Right atrium auricular region (tissue), 2 donors: ENCODE results near the gene ERC2. TPM values are rescaled to one million over a fixed set of nuclear protein-coding genes. Genes with fewer than 3 reads are reported as not detected.

Experiments used
- DNase-seq: peaks from one replicate; pipeline ENCODE4 v3.0.0-alpha.2; 2019; ENCODE audit warnings: low spot score
- H3K27ac ChIP-seq, 2 donors: fragments of 200-600 bp; sonication (generic); 1 replicate in 1 of 2; 2 replicates in 1 of 2; pipeline ENCODE4 v1.5.1; 2016 to 2019
- H3K27me3 ChIP-seq, 2 donors: fragments of 200-600 bp; sonication (generic); one replicate each; pipeline versions ENCODE4 v1.5.1 to v1.6.0; 2017 to 2019
- H3K36me3 ChIP-seq: fragments of 200-600 bp; sonication (generic); one replicate; pipeline ENCODE4 v1.5.1; 2016
- H3K4me1 ChIP-seq, 2 donors: fragments of 200-600 bp; sonication (generic); one replicate each; pipeline versions ENCODE4 v1.5.1 to v1.6.0; 2017 to 2019
- H3K4me3 ChIP-seq, 2 donors: fragments of 200-600 bp; sonication (generic); 1 replicate in 1 of 2; 2 replicates in 1 of 2; pipeline ENCODE4 v1.5.1; 2017 to 2019; ENCODE audit warnings: mild to moderate bottlenecking in 1 of 2, moderate library complexity in 1 of 2
- H3K9me3 ChIP-seq, 2 donors: fragments of 200-600 bp; sonication (generic); one replicate each; pipeline ENCODE4 v1.5.1; 2019
- total RNA-seq, 2 donors: library from RNA; depleted of rRNA; stranded (reverse); fragments of >200 nt; gene quantifications; one replicate each; pipeline ENCODE4 v1.1.0, GENCODE V29; 2016
- TF ChIP-seq, protein P1 (sequence below), 2 donors: fragments of 200-600 bp; sonication (generic); IDR thresholded peaks; one replicate each; pipeline ENCODE4 v1.5.1; 2019; ENCODE audit warnings: antibody characterized with exemption in 2 of 2

The ERC2 gene
- total RNA-seq, 2 donors from 2014 or later, result 2.9 to 4.0 TPM

DNA sequence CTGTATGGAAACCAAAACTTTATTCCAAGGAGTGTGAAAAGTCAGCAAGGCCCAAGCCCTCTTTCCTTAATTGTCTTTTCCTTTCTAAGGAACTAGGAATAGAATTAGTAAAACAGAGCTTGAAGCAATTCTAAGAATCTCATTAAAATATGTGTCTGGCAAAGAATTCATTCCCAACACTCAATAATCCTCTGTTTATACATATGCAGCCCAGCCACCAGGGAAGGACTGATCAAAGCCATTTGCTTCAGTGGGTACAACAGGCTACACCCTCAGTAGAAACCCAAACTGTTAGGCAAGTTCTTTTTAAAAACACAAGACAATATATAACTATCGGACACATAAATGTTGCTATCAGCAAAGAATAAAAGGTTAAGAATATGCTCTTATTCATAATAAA is 266.9 kb downstream of the ERC2 start:
- Histone ChIP-seq H3K9me3 (no peaks in the 10 kb centered on the region), H3K27me3 (no peaks in the 10 kb centered on the region), H3K36me3 (no peaks in the 10 kb centered on the region), H3K4me1 (no peaks in the 10 kb centered on the region), H3K27ac (no peak overlapping the region), H3K4me3 (no peak overlapping the region)
- TF ChIP-seq, protein P1, sequence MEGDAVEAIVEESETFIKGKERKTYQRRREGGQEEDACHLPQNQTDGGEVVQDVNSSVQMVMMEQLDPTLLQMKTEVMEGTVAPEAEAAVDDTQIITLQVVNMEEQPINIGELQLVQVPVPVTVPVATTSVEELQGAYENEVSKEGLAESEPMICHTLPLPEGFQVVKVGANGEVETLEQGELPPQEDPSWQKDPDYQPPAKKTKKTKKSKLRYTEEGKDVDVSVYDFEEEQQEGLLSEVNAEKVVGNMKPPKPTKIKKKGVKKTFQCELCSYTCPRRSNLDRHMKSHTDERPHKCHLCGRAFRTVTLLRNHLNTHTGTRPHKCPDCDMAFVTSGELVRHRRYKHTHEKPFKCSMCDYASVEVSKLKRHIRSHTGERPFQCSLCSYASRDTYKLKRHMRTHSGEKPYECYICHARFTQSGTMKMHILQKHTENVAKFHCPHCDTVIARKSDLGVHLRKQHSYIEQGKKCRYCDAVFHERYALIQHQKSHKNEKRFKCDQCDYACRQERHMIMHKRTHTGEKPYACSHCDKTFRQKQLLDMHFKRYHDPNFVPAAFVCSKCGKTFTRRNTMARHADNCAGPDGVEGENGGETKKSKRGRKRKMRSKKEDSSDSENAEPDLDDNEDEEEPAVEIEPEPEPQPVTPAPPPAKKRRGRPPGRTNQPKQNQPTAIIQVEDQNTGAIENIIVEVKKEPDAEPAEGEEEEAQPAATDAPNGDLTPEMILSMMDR (IDR thresholded peaks at IDR 0.05), result no peak
- DNase-seq, result no peak

DNA sequence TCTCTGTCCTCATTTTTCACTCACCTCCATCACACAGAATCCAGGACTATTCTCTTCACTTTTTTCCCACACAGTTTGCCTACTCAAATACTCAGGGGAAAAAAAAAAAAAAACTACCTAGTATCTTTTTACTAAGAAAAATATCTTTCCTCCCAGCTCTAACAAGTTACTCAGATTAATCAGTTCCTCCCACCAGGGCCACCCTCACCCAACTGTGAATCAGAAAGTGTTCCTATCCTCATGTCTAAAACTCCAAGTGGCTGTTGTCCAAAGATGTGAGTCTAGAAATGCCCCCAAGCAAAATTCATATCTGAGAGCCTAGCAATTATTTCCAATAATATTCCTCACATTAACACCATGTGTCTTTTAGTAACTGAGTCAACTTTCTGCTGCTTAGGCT is 268.0 kb downstream of the ERC2 start:
- H3K4me3 ChIP-seq, result no peak overlapping the region
- H3K9me3 ChIP-seq, result no peaks in the 10 kb centered on the region
- DNase-seq, result no peak
- H3K27ac ChIP-seq, result no peak overlapping the region
- TF ChIP-seq, protein P1 (IDR thresholded peaks at IDR 0.05), result no peak
- no peaks in the 10 kb centered on the region for H3K36me3 ChIP-seq
- H3K27me3 ChIP-seq, result no peaks in the 10 kb centered on the region
- no peaks in the 10 kb centered on the region for H3K4me1 ChIP-seq

DNA sequence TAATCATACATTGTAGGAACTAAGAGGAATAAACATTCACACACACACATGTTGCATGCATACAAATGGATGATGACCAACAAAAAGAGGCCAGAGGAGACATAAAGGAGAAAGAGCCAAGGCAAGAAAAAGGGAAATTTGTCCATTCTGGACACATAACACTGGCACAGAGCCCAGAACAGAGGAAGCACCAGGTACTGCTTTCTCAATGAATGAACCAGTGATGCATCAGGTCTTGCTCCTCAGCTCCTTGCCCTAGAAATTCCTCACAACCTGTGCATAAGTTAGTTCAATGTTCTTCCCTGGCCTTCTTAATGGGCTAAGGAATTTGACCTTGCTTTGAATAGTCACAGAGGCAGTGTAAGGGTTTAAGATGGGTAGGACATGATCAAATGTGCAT is 270.3 kb downstream of the ERC2 start:
- Histone ChIP-seq H3K27ac (no peak overlapping the region), H3K27me3 (no peaks in the 10 kb centered on the region), H3K36me3 (no peaks in the 10 kb centered on the region), H3K4me1 (no peaks in the 10 kb centered on the region), H3K4me3 (no peak overlapping the region), H3K9me3 (no peaks in the 10 kb centered on the region)
- no peak for DNase-seq
- TF ChIP-seq, protein P1 (IDR thresholded peaks at IDR 0.05), result no peak

DNA sequence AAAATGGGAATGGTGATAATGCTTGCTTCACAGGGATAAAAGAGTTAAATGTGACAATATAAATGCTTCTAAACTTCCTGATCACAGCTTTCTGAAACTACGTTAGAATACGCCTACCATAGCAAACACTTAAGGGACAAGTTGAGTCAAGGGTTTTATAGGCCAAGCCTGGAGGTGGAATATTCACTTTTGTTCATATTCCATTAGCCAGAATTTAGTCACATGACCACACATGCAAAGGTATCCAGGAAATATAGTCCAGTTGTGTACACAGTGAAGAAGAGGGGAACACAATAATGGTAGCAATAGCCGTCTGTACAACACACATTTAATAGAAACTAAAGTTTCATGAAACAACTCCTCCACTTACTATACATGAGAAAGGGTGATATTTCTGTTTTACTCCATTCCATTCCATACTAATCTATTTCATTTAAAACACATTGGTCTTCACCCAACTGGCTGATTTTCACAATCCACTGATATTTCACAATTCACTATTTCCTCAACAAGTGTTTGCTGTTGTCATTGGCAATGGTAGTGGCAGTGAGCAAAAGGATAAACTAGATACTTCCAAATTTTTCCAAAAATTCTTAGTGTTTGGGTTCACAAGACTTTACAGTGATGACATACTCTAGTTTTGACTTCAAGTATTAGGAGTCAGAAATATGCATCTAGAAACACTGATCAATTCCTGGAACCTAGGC is 270.9 kb downstream of the ERC2 start:
- no peaks in the 10 kb centered on the region for H3K9me3 ChIP-seq
- DNase-seq, result no peak
- TF ChIP-seq, protein P1 (IDR thresholded peaks at IDR 0.05), result no peak
- no peak overlapping the region for H3K4me3 ChIP-seq
- H3K27ac ChIP-seq, result no peak overlapping the region
- H3K4me1 ChIP-seq, result no peaks in the 10 kb centered on the region
- H3K36me3 ChIP-seq, result no peaks in the 10 kb centered on the region
- no peaks in the 10 kb centered on the region for H3K27me3 ChIP-seq

DNA sequence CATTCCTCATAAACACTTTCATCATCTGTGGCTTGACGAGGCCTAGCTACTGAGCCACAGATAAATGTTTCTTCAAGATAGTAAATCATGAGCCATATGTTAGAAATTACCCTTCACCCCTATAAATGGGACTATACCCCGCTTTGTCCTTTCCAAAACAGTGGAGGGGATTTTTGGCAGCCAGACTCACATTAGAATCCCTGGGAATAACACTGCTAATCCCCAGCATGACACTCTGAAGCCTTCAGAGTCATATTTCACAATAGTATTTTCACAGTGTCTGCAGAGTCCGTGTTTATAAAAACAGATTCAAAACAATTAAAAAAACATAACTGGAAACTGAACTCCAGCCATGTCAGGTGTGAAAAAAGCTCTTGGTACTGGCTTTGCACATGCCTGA is 271.6 kb downstream of the ERC2 start:
- H3K27ac ChIP-seq, result peak overlapping the region in 1 of 2 donors; percentile 4
- no peaks in the 10 kb centered on the region for H3K9me3 ChIP-seq
- no peak for DNase-seq
- no peaks in the 10 kb centered on the region for H3K36me3 ChIP-seq
- no peaks in the 10 kb centered on the region for H3K27me3 ChIP-seq
- H3K4me3 ChIP-seq, result no peak overlapping the region
- TF ChIP-seq, protein P1 (IDR thresholded peaks at IDR 0.05), result no peak
- H3K4me1 ChIP-seq, result no peaks in the 10 kb centered on the region

DNA sequence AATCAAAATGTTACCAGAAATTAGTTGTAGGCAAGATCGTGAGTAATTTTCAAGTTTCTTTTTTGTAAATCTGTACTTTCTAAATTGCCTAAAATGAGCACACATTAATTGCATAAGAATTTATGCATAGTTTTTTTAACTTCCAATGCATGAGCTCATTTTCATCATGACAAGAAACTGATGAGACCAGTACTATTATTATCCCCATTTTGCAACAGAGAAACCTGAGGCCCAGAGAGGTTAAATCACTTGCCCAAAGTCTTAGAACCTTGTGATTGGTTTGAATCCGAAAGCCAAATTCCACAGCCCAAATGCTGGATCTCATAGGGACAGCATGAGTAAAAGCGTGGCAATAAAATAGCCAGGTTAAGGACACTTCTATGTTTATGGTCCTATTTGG is 274.7 kb downstream of the ERC2 start:
- H3K9me3 ChIP-seq, result no peaks in the 10 kb centered on the region
- no peaks in the 10 kb centered on the region for H3K27me3 ChIP-seq
- no peak overlapping the region for H3K4me3 ChIP-seq
- H3K27ac ChIP-seq, result no peak overlapping the region
- H3K4me1 ChIP-seq, result no peaks in the 10 kb centered on the region
- no peaks in the 10 kb centered on the region for H3K36me3 ChIP-seq
- TF ChIP-seq, protein P1 (IDR thresholded peaks at IDR 0.05), result no peak
- DNase-seq, result no peak
